OCI-LY3 (cell line): Measurements from ENCODE around the gene NLRP13.

Experiments used
- H2AFZ ChIP-seq: fragments of 200-600, 300-600 bp; shearing (Covaris generic); 2 replicates; pipeline ENCODE4 v1.6.0; 2014; ENCODE audit warnings: antibody characterized with exemption, low read depth, low read length
- H3K27ac ChIP-seq: fragments of 200-600, 300-600 bp; sonication (generic); 2 replicates; pipeline ENCODE4 v1.5.1; 2014; ENCODE audit warnings: mild to moderate bottlenecking, low read length, moderate library complexity, mixed read lengths
- H3K27me3 ChIP-seq: fragments of 200-600, 300-600 bp; sonication (generic); 2 replicates; pipeline ENCODE4 v1.6.1; 2014; ENCODE audit warnings: low read depth, low read length, mixed read lengths
- H3K36me3 ChIP-seq: fragments of 200-600, 300-600 bp; sonication (generic); replicated peaks from 2 replicates; pipeline ENCODE3; 2014; ENCODE audit warnings: low read depth, low read length, mixed read lengths
- H3K4me1 ChIP-seq: fragments of 300-600, 200-600 bp; sonication (generic); 2 replicates; pipeline ENCODE4 v1.6.1; 2014; ENCODE audit warnings: low read length, mixed read lengths
- H3K4me2 ChIP-seq: fragments of 200-600, 300-600 bp; sonication (generic); 2 replicates; pipeline ENCODE4 v1.6.1; 2014; ENCODE audit warnings: low read length, mixed read lengths
- H3K4me3 ChIP-seq: fragments of 300-600, 200-600 bp; sonication (generic); 2 replicates; pipeline ENCODE4 v1.5.1; 2014; ENCODE audit warnings: antibody characterized with exemption, mild to moderate bottlenecking, low read length, moderate library complexity
- H3K79me2 ChIP-seq: fragments of 300-600, 200-600 bp; shearing (Covaris generic); 2 replicates; pipeline ENCODE4 v1.6.1; 2014; ENCODE audit warnings: mild to moderate bottlenecking, low read length, mixed read lengths
- H3K9ac ChIP-seq: fragments of 300-600, 200-600 bp; shearing (Covaris generic); 2 replicates; pipeline ENCODE4 v1.6.0; 2014; ENCODE audit warnings: mild to moderate bottlenecking, low read length, moderate library complexity
- H3K9me3 ChIP-seq: fragments of 200-600, 300-600 bp; shearing (Covaris generic); 2 replicates; pipeline ENCODE4 v1.6.1; 2014; ENCODE audit warnings: low read length, mixed read lengths; ENCODE audit not compliant: insufficient read depth
- H4K20me1 ChIP-seq: fragments of 200-600, 300-600 bp; sonication (generic); 2 replicates; pipeline ENCODE4 v1.6.1; 2016; ENCODE audit warnings: low read length, mixed read lengths; ENCODE audit not compliant: insufficient read depth
- CTCF ChIP-seq: fragments of 200-600, 300-600 bp; sonication (generic); IDR thresholded peaks from 2 replicates; pipeline ENCODE4 v1.5.1; 2014; ENCODE audit warnings: antibody characterized with exemption, low read length, low read depth
- EZH2phosphoT487 ChIP-seq: fragments of 200-600 bp; shearing (Covaris generic); IDR thresholded peaks from 2 replicates; pipeline ENCODE4 v1.6.1; 2018; ENCODE audit warnings: antibody characterized with exemption, mixed run types, low read depth

Gene NLRP13

GRCh38 chr19:55866521-55866920 is 65.6 kb downstream of the NLRP13 start:
- Histone ChIP-seq H3K4me3 (no peak overlapping the region), H3K4me2 (no peak overlapping the region), H4K20me1 (no peaks in the 10 kb centered on the region), H3K79me2 (no peaks in the 10 kb centered on the region), H3K9ac (no peak overlapping the region), H3K27me3 (no peaks in the 10 kb centered on the region), H3K4me1 (no peaks in the 10 kb centered on the region), H3K36me3 (no peaks in the 10 kb centered on the region), H3K27ac (no peak overlapping the region), H2AFZ (no peak overlapping the region), H3K9me3 (no peaks in the 10 kb centered on the region)
- TF ChIP-seq CTCF = no peak
- no peak for TF ChIP-seq EZH2phosphoT487

DNA sequence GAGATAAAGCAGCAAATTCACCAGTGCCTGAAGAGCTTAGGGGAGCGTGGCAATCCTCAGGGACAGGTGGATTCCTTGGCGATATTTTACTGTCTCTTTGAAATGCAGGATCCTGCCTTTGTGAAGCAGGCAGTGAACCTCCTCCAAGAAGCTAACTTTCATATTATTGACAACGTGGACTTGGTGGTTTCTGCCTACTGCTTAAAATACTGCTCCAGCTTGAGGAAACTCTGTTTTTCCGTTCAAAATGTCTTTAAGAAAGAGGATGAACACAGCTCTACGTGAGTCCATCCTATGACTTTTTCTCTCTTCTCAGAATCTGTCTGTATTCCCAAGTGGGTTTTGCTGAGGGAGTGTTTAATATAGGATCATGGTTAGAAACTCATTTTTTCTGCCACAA is 73.2 kb downstream of the NLRP13 start:
- Histone ChIP-seq H3K27me3 (no peaks in the 10 kb centered on the region), H3K27ac (no peak overlapping the region), H3K9ac (no peak overlapping the region), H3K4me2 (no peak overlapping the region), H3K4me3 (no peak overlapping the region), H4K20me1 (no peaks in the 10 kb centered on the region), H2AFZ (no peak overlapping the region), H3K9me3 (no peaks in the 10 kb centered on the region), H3K4me1 (peaks cover 33% of the 10 kb centered on the region), H3K36me3 (no peaks in the 10 kb centered on the region), H3K79me2 (no peaks in the 10 kb centered on the region)
- TF ChIP-seq EZH2phosphoT487 (no peak), CTCF (no peak)

DNA sequence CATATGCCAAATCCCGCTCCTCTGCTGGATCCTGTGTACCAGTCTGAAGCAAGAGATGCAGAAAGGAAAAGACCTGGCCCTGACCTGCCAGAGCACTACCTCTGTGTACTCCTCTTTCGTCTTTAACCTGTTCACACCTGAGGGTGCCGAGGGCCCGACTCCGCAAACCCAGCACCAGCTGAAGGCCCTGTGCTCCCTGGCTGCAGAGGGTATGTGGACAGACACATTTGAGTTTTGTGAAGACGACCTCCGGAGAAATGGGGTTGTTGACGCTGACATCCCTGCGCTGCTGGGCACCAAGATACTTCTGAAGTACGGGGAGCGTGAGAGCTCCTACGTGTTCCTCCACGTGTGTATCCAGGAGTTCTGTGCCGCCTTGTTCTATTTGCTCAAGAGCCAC is 73.7 kb downstream of the NLRP13 start:
- H3K9ac ChIP-seq = no peak overlapping the region
- peaks cover 33% of the 10 kb centered on the region for H3K4me1 ChIP-seq
- no peak overlapping the region for H3K27ac ChIP-seq
- H3K36me3 ChIP-seq = no peaks in the 10 kb centered on the region
- H3K4me2 ChIP-seq = no peak overlapping the region
- H3K9me3 ChIP-seq = no peaks in the 10 kb centered on the region
- H2AFZ ChIP-seq = no peak overlapping the region
- no peaks in the 10 kb centered on the region for H3K79me2 ChIP-seq
- no peak for TF ChIP-seq CTCF
- no peak for TF ChIP-seq EZH2phosphoT487
- H3K27me3 ChIP-seq = no peaks in the 10 kb centered on the region
- no peak overlapping the region for H3K4me3 ChIP-seq
- H4K20me1 ChIP-seq = no peaks in the 10 kb centered on the region

- Histone ChIP-seq H4K20me1 (no peaks in the 10 kb centered on the region), H3K4me2 (peak overlapping the region; percentile 25; the same call in 1 of the 2 replicates), H3K9me3 (no peaks in the 10 kb centered on the region), H2AFZ (no peak overlapping the region), H3K4me1 (peaks cover 33% of the 10 kb centered on the region), H3K36me3 (no peaks in the 10 kb centered on the region), H3K9ac (no peak overlapping the region), H3K4me3 (no peak overlapping the region), H3K27me3 (no peaks in the 10 kb centered on the region), H3K79me2 (no peaks in the 10 kb centered on the region), H3K27ac (no peak overlapping the region)
- TF ChIP-seq CTCF (no peak), EZH2phosphoT487 (no peak)
Measured at GRCh38 chr19:55857974-55858373, 74.2 kb downstream of the NLRP13 start.
